BJ (cell line): ENCODE data around the gene PI4KA. TPM values are rescaled to one million over a fixed set of nuclear protein-coding genes. Genes with fewer than 3 reads are reported as not detected.

ENCODE experiments used
- CTCF ChIA-PET: fragments of 350-600 bp; formaldehyde crosslinking; extraction: SDS; loops from one replicate; lab custom pipeline; 2021; ENCODE audit warnings: antibody characterized with exemption, inconsistent platforms; lab: Yijun Ruan, JAX
- POLR2A ChIA-PET: fragments of 300-600 bp; sonication (Branson Sonifier 250); formaldehyde crosslinking; extraction: SDS; loops from one replicate; lab custom pipeline; 2021; ENCODE audit warnings: antibody characterized with exemption; lab: Charles Lee
- DNase-seq: peaks from one replicate; pipeline ENCODE4 v3.0.0-alpha.2; 2011; ENCODE audit warnings: low read depth
- H3K27me3 ChIP-seq: 2 replicates; pipeline ENCODE4 v1.6.0; 2011; ENCODE audit warnings: low read length; ENCODE audit not compliant: control insufficient read depth, insufficient read depth
- H3K36me3 ChIP-seq: 2 replicates; pipeline ENCODE4 v1.5.1; 2011; ENCODE audit warnings: low read length; ENCODE audit not compliant: control insufficient read depth, insufficient read depth
- H3K4me3 ChIP-seq: 2 replicates; pipeline ENCODE4 v1.5.1; 2011; ENCODE audit warnings: low read depth, mild to moderate bottlenecking, control low read depth, low read length
- CTCF ChIP-seq: IDR thresholded peaks from 2 replicates; pipeline ENCODE4 v1.5.1; 2011; ENCODE audit warnings: low read depth, mild to moderate bottlenecking, control low read depth, inconsistent platforms, low read length, moderate library complexity; ENCODE audit not compliant: insufficient read depth
- polyA plus RNA-seq: library from polyadenylated mRNA; depleted of rRNA; stranded (reverse); fragments of >200 nt; gene quantifications from 2 replicates; pipeline ENCODE4 v1.2.3, GENCODE V29; 2011

Gene PI4KA
- polyA plus RNA-seq, 1 experiment = 34.2 TPM

GRCh38 chr22:20793748-20794649, 64.6 kb downstream of the PI4KA start:
- TF ChIP-seq CTCF = no peak
- POLR2A ChIA-PET = no interaction called here
- H3K4me3 ChIP-seq = no peak overlapping the region
- no peak for DNase-seq
- no peaks in the 10 kb centered on the region for H3K27me3 ChIP-seq
- peaks cover 24% of the 10 kb centered on the region for H3K36me3 ChIP-seq
- CTCF ChIA-PET = interaction anchor here (1.6 to 4.5 kb wide), 4 partner anchors 10 to 92 kb away, joined by 5 to 39 read pairs (median 16); no protein-coding TSS in a partner anchor

GRCh38 chr22:20792966-20793728, 65.5 kb downstream of the PI4KA start:
- ChIA-PET POLR2A (no interaction called here), CTCF (interaction anchor here (1.6 to 4.5 kb wide), 4 partner anchors 9 to 93 kb away, joined by 5 to 39 read pairs (median 16); no protein-coding TSS in a partner anchor)
- H3K36me3 ChIP-seq = peaks cover 24% of the 10 kb centered on the region
- peak; percentile 24 for DNase-seq
- H3K4me3 ChIP-seq = no peak overlapping the region
- no peaks in the 10 kb centered on the region for H3K27me3 ChIP-seq
- TF ChIP-seq CTCF = no peak

GRCh38 chr22:20792221-20792965, 66.2 kb downstream of the PI4KA start:
- CTCF ChIA-PET = interaction anchor here (2.4 to 4.5 kb wide), 3 partner anchors 8 to 93 kb away, joined by 10 to 39 read pairs (median 22); no protein-coding TSS in a partner anchor
- H3K27me3 ChIP-seq = no peaks in the 10 kb centered on the region
- no peak for TF ChIP-seq CTCF
- H3K4me3 ChIP-seq = no peak overlapping the region
- DNase-seq = no peak
- POLR2A ChIA-PET = no interaction called here
- H3K36me3 ChIP-seq = peaks cover 24% of the 10 kb centered on the region

GRCh38 chr22:20788627-20789344, 69.8 kb downstream of the PI4KA start:
- CTCF ChIA-PET = interaction anchor here (1.3 kb wide), 1 partner anchor 11 kb away, joined by 3 read pairs; no protein-coding TSS in a partner anchor

More at GRCh38 chr22:20788627-20789344, 69.8 kb downstream of the PI4KA start:
- H3K36me3 ChIP-seq = peaks cover 15% of the 10 kb centered on the region
- H3K4me3 ChIP-seq = no peak overlapping the region
- no peak for TF ChIP-seq CTCF
- no peak for DNase-seq
- POLR2A ChIA-PET = no interaction called here
- H3K27me3 ChIP-seq = no peaks in the 10 kb centered on the region
